Limb (tissue), 2 donors: Measurements from ENCODE around the gene SPEF1.
"Not testable (repeated sequence)": the region's sequence is repeated elsewhere in the genome, so short reads cannot be mapped to it uniquely, and the experiment has no call there.

ENCODE experiments used
- DNase-seq, 2 donors: peaks; one replicate each; pipeline ENCODE4 v3.0.0-alpha.2; 2016; ENCODE audit errors: extremely low spot score in 2 of 2

SPEF1 gene

DNA sequence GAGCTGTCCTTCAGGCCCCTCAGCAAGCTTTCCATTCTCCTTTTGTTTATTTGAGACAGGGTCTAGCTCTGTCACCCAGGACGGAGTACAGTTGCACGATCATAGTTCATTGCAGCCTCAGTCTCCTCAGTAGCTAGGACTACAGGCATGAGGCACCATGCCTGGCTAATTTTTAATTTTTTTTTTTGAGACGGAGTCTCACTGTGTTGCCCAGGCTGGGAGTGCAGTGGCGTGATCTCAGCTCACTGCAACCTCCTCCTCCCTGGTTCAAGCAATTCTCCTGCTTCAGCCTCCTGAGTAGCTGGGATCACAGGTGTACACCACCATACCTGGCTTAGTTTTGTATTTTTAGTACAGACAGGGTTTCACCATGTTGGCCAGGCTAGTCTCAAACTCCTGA is 8.0 kb upstream of the SPEF1 start:
- not testable (repeated sequence) for DNase-seq

DNA sequence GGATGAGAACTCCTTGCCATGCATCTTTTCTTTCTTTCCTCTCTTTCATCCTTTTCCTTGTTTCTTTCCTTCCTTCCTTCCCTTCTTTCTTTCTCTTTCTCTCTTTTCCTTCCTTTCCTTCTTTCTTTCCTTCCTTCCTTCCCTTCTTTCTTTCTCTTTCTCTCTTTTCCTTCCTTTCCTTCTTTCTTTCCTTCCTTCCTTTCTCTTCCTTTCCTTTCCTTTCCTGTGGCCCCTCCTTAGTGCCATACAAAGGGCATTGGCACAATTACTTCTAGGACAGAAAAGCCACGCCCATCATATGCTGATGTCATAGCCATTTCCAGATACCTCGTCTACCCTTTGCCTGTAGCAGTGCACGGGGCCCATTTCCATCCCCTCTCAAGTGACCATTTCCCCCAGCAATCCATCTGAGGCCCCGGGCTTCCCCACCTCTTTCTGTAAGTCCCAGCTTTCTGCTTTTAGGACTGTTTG is 7.5 kb upstream of the SPEF1 start:
- no peak for DNase-seq

DNA sequence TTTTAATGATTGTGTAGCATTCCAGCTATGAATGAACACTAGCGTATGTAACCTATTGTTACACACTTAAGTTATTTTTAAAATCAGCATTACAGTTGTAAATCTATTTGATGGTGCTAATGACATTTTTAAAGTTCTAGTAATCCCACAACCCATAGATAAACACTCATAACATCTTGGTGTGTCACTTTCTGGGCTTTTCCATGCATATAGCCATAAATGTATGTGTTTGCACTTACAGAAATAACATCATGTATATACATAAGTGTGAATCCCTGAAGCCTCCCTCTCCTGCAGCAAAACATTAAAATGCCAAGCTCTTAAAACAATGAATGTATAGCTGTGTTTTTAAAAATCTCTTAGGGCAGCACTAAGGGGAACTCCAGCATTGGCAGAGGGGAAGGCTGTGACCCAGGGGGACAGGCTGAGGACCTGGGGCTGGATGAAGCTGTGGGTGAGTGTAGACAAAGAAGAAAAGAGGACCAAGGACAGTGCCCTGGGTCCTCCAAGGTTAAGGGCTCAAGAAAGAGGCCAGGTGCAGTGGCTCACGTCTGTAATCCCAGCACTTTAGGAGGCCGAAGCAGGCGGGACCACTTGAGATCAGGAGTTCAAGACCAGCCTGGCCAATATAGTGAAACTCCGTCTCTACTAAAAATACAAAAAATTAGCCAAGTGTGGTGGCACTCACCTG is 6.2 kb upstream of the SPEF1 start:
- DNase-seq = no peak

DNA sequence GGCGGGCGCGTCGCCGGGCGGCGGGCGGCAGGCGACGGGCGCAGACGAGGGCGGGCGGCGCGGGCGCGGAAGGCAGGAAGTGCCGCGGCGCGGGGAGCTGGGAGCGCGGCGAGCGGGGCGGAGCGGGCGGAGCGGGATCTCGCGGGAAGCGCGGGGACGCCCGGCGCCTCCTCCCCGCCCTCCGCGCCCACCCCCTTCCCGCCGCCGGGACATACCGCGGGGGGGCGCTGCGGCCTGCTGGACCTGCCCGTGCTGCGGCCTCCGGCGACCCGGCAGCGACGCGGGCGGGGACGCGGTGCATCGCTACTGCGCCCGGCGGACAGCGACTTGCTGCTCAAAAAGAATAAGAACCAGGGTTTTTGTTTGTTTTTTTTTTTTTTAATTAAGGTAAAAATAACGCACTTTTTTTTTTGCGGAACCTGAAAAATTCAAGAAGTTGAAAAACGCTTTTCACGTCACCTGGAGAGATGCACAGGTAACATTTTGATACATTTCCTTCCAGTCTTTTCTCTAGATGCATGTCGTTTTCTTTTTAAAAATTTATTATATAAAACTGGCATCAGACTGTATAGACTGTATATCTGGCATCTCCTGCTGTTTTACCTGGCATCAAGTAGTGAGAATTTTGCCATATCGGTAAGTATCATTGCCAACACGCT is 5.5 kb upstream of the SPEF1 start, which contains the start of gene CENPB:
Gene CENPB, minus strand, starts transcription at position 76 of the 659 bp plus-strand sequence. CDS start 257 bp downstream, outside the sequence.
- DNase-seq = peak; percentile 91 to 96

DNA sequence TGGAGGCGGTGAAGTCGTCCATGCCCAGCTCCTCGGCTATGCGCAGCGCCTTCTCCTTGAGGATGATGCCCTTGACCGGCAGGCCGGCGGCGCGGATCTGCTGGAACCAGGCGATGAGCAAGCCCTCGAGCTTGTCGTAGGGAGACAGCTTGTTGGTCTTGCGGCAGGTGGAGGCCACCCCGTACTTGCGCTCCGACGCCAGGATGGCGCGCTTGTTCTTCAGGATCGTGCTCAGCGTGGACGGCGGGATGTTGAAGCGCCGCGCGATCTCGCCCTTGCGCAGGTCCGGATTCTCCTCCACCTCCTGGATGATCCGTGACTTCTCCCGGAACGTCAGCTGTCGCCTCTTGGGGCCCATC is 4.9 kb upstream of the SPEF1 start:
- peak; percentile 28 to 76 for DNase-seq

DNA sequence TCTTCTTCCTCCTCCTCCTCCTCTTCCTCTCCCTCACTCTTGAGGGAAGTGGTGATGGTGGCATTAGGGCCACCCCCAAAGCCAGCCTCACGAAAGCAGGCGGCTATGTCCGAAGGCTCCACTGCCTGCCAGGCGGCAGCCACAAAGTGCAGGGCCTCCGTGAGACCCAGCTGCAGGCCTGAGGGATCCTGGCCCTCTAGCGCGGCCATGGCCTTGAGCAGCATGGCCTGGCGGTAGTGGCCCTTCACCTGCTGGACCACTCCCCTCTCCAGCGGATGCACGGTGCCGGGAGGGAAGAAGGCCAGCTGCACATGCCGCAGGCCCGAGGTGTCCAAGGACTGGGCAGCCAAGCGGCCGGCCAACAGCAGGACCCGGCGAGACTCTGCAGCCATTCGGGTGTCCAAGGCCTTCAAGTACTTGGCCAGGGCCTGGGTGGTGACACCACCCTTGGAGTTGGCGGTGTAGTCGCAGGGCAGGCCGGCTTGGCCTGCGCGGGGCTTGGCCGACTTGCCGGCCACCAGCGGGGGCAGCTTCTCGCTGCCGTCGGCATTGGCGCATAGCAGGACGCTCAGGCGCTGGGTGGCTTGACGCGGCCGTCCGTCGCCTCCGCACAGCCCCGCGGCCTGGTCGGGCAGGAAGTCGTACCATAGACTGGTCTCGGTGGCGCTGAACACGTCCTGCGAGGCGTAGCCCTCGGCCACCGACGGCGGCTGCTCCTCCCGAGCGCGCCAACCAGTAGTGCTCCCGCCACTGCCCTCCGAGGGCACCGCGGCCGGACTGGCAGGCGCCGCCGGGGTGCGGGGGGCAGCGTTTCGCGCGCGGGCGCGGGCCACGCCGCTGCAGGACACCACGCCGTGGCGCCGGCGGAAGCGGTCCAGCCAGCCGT is 4.2 kb upstream of the SPEF1 start:
- DNase-seq = peak in 1 of 2 donors; percentile 53

DNA sequence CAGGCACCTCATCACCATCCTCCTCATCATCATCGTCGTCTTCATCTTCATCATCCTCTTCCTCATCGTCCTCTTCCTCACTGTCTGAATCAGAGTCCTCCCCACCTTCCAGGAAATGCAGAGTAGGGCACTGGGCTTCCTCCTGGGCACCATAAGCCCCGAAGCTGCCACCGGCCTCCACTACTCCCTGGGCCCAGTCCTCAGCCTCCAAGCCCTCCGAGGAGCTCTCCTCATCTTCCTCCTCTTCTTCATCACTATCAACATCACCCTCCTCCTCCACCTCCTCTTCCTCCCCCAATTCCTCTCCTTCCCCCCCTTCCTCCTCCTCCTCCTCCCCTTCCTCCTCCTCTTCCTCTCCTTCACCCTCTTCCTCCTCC is 3.6 kb upstream of the SPEF1 start:
- DNase-seq = no peak

DNA sequence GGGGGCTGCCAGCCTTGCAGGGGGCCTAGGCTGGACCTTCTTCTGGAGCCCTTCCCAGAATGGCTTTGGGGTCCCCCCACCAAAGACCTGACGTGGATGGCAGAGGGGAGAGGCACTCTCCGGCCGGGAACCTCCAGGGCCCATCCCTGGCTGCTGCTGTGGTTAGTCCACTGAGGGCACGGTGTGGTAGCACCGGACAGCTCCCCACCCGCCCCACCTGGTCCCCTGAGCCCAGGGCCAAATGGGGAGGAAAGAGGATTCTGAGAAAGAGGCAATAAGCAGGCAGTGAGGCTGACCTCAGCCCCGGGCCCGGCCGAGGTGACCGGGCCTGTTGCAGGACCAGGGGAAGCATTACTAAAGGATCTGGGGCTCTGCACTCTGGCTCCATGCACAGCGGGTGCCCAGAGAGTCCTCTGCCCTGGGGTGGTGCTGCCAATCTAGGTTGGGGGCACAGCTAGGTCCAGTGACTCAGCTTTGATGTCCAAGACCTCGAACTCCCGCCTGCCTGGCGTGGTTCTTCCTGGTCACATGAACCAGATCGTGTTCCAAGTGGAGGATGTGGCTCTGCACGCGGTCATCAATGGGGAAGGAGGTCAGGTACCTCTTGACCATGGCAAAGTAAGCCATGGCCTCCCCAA is 3.1 kb upstream of the SPEF1 start:
- DNase-seq = peak in 1 of 2 donors; percentile 34

DNA sequence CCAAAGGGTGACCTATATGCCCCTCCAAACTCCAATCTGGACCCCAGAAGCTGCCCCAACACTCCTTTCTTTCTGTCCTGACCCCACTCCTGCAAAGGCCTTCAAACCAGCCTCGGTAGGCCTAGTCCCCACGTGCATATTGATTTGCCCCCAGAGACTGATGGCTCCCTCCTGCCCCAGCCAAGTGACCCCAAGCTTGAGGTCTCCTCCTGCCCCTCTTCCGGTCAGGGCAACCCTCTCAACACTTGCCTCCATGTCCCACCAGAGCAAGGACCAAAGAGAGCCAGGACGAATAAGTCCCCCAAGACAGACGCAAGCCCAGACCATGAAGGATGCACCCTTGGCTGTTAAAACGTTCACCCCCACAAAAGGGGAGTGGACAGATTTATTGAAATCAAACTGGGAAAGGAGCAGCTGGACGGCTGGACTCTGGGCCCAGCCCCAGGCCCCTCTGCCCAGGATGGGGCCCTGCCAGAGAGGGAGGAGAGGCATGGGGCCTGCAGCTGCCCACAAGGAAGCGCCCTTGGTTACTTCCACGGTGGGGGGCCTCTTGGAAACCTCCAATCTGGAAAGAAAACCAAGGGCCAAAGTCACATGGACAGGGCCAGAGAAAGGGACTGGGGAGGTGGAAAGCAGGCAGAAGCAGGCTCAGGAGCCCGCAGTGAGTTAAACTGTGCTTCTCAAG is 2.4 kb upstream of the SPEF1 start:
- peak in 1 of 2 donors; percentile 21 for DNase-seq

DNA sequence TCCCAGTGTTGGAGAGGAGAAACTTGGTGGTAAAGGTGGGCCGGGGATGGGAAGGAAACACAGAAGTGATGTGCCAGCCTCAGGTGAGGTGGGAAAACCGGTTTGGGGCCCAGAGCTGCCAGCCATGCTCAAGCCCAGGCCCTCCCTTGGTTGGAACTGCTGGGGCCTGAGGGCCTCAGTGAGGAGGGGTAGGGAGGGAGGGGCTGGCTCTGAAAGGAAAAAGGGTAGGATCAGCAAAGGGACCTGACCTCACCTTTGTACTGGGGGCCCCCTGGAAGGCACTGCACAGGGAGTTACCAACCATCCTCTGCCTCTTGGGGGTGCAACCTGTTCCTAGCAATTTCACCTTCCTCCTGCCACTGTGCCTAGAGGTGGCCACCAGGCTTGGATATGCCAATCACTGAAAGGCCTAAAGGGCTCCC is 1.8 kb upstream of the SPEF1 start:
- peak in 1 of 2 donors; percentile 27 for DNase-seq

DNA sequence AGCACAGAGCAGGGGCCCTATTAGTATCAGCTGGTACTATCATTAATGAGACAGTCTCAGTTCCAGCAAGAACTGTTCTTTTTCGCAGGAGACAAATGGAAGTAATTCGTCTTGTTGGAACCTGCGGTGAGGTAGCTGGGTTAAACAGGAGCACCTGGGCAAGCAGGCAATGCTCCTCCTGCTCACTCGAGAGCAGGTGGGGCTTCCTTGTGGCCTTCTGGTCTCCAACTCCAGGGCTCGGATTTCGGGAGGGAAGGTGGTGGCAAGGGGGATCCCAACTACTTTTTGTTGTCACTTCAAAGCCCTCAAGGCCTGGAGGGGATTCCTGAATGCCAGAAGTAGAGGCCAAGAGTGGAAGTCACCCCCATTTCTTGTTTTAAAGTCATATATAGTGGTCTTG is 1.3 kb upstream of the SPEF1 start:
- DNase-seq = no peak

DNA sequence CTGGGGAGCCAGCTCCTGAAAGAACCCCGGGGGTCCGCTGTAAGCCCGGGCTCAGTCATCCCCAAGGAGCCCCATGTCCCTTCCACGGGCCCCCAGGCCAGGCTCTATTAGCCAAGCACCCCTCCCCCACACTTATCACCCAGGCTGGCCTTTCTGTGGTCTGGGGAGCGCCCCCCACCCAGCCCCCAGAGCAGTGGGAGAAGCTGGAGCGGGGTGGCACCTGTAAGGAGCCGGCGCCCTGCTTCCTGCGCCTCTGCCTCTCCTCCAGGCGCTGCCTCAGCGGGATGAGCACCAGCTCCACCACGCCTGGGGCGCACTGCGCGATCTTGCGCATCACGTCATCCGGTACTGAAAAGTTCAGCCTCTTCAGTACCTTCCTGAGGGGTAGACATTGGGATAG is 2.3 kb downstream of the SPEF1 start:
- DNase-seq = peak in 1 of 2 donors; percentile 36

DNA sequence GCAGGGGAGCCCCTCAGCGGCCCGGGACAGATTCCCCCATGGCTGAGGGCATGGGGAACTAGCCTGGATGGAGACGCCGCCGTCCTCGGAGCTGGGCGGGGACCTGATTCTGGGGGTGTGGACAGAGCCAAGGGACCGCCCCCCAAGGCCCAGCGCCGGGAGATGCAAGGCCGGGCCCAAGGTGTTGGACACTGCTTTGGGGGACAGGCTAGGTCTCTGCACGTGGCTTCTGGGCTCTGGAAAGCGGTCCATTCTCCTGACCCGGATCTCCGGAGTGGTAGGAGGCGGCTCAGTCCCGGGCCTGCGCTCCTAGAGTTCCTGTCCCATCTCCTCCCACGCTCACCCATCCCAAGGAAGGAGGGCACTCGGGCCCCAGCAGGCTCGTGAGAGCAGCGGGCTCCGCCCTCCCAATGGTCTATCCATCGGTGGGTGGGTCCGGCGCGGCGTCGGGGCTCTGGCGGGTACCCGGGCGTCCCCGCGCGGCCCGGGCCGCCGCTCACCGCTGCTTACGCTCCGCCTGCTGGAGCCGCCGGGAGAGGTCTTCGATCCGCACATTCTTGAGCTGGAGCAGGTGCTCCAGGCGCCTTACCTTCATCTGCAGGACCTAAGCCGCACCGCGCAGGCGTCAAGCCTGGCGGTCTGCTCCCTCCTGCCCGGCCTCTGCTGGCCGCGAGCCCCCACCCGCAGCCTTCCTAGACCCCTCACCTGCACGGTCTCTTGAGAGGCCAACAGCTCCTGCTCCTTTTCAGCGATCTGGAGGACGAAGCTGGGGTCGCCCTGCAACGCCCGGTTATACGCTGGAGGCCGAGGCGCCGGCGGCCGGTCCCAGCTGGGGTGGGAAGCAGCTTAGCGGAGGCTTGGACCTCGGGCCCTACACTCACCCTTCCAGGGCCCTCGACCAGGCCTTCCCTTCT is 3.3 kb downstream of the SPEF1 start:
- DNase-seq = peak in 1 of 2 donors; percentile 57

DNA sequence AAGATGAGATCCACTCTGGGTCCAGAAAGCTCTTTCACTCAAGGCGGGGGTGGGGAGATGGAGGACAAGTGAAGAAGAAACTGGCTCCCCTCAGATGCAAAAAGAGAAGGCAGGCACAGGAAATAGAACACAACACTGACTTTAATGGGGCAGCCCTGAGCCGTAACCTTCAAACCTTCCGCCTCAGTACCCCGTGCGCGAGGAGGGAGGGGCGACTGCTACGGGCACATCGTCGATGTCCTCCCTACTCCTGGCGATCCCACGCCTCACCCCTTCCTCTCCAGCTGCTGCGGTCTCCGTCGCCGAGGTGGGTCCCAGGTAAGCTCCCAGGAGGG is 3.9 kb downstream of the SPEF1 start:
- DNase-seq = no peak

DNA sequence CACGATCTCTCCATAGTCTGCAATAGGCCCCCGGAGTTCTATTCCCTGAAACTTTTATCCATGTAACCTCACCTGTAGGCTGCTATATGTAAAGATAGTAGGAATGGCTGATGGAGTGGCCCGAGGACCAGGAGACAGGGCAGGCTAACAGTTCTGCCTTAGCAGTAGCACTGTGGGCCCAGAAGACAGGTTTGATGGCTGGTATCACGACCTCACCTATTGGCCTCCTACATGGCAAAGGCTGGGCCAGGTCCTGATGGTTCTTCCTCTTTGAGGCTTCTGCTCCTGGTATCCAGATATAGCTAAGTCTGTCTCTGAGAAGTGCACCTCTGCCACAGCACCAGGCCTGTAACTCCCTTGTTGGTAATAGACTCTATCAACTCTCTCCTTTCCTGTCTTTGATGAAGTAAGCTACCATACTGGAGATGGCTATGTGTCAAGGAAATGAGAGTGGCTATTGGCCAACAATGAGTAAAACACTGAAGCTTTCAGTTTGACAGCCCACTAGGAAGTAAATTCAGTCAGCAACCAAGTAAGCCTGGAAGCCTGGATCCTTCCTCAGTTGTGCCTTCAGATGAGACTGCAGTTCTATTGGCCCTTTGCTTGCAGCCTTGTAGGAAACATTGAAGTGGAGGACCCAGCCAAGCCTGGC is 5.7 kb downstream of the SPEF1 start:
- no peak for DNase-seq

DNA sequence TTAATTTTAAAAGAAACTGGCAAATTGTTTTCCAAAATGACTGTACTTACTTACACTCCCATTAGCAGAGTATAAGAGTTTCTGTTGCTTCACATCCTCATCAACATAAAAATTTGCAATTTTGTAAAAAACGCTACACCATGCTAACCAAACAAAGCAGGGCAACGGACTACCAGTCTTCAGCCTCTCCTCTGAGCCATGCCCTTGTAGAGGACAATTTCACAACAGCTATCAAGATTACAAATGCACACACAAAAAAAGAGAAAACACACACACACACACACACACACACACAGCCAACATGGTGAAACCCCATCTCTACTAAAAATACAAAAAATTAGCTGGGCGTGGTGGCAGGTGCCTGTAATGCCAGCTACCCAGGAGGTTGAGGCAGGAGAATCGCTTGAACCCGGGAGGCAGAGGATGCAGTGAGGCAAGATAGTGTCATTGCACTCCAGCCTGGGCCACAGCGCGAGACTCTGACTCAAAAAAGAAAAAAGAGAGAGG is 9.6 kb downstream of the SPEF1 start:
- no peak for DNase-seq

DNA sequence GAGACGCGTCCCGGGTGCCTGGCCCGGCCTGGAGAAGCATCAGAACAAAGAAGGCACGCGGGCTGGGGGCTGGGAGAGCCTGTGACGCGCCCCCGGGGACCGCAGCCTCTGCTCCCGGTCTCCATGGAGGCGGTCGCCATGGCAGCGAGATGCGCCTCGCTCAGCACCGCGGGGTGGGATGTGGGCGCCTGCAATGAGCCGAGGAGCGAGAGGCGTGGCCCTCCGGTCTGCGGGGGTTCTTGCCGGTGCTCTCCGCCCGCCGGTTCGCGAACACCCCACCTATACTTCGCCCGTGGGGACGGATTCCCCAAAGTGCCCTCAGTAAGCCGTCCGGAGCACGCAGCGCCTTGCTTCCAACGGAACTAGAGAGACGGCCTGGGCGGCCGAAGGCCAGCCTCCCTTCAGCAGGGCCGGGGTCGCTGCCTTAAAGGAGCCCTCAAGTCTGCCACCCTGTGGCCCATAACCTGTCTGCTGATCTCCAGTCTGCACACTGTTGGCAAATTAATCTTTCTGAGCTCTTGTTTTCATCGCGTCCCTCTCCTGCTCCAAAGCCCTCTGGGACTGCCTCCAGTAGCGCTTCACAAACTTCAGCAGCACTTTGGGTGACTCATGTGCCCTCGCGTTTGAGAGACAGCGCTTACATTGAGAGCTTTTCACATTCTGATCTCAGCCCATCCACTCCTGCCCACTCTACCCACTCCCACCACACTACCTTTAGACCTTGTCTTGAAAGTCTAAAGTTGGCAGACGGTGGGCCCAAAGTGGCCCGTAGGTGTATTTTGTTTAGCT is 12.7 kb downstream of the SPEF1 start:
- DNase-seq = peak; percentile 78 to 89
